GM18867 (cell line): Measurements from ENCODE around the gene SMARCC1.
"Not testable (repeated sequence)": the region's sequence is repeated elsewhere in the genome, so short reads cannot be mapped to it uniquely, and the experiment has no call there.

Source experiments
- ATAC-seq: cut with Tn5 transposase; IDR thresholded peaks from one replicate; pipeline ENCODE4 v1.9.1; 2021; ENCODE audit warnings: mild to moderate bottlenecking, moderate library complexity; ENCODE audit not compliant: unreplicated experiment

SMARCC1 gene

DNA sequence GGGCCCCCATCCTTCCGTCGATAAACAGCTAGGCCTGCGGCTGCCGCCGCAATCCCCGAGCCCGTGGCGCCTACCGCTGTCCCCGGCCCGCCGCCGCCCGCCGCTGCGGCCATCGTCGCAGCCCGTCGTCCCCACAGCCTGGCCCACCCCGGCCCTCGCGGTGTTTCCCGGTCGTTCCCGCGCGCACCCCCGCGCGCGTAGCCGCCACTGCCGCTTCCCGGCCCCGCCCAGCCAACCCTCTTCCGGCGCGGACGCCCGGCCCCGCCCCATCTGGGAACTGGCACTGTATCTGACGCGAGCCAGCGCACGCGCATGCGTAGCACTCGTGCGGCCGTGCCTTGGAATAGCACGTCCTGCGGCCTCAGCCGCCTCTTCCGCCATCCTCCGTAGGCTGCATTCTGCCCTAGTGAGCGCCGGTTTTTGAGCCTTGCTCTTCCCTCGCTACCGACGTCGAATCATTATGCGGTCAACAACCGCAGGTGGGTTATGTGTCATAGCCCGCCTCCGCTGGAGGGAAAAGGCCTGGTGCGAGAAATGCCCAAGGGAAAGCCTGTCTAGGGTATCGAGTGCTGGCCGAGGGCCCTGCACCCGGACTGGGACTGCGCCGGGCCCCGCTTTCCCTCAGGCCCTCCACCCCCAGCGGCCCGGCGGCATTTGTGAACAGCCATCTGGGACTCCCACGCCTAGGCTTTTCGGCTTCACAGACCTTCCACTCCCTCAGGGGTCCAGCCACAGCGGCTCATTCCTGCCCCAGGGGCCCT lies at the start of gene SMARCC1:
TSS of gene SMARCC1 (minus strand) at position 209 of the 761 bp plus-strand sequence. CDS start at position 113, 96 bp downstream.
- peak; percentile 79 for ATAC-seq

DNA sequence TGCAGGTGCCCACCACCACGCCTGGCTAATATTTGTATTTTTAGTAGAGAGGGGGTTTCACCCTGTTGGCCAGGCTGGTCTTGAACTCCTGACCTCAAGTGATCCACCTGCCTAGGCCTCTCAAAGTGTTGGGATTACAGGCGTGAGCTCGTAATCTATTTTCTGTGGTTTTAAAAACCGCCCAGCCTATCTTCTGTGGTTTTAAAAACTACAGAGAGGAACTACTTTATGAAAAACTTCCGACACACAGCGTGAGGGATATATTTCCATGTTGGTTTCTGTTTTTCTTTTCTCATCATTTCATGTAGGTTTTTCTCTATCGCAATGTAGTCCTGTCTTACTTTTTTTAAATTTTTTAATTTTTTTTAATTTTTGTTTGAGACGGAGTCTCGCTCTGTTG lies 47.8 kb upstream of the SMARCC1 start:
- not testable (repeated sequence) for ATAC-seq

DNA sequence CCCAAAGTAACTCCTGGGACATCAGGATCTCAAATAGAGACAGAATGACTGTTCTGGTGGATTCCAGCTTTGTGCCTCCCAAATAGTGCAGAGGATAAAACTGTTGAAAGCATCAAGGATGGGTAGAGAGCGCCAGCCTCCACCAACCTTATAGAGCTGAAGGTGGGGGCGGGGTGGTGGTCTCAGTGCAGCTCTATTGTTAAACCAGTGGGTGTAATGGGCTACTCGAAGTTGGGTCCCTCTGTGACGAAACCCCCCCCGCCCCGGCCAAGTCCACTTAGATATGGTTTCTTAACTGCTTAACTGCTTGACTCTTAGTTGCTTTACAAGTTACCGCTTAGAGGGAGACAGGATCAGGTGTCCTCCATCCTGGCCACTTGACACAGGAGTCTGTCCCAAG lies 43.9 kb upstream of the SMARCC1 start:
- no peak for ATAC-seq

DNA sequence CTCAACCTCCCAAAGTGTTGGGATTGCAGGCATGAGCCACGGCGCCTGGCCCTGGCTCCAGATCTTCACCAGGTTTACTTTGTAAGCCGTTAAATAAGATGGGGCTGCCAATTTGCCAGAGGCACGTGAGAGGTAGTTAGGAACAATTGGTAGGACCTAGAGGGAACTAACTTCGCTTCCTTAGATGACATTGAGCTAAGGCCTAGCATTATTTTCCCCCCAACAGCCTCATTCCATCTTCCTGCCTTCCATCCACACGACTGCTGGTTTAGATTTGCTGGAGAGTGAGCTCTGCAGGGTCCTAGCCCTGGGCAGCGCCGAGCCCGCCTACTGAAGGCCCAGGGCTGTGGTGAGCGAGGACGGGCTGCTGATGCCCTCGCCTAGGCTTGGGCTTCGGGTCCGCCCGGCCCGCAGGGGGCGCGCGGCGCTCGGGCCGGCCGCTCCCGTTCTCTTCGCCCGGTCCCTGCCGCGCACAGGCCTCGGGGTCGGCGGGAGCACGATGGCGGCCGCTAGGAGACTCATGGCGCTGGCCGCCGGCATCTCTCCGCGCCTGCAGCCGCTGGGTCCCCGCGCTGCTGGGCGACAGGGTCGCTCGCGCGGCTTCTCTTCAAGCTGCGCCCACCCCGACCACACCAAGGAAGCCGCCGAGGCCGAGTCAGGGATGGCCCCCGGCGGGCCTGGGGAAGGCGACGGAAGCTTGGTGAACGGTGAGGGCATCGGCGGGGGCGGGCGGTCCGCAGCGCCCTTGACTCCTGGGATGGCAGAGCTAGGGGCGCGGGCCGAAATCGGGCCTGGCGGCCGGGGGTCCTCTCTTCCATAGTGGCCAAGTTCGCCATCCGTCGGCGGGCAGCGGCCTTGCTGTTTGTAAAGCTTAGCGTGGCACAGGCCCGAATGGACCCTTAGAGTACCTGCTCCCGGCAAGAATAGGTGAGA lies 43.1 kb upstream of the SMARCC1 start:
- ATAC-seq = peak; percentile 96

DNA sequence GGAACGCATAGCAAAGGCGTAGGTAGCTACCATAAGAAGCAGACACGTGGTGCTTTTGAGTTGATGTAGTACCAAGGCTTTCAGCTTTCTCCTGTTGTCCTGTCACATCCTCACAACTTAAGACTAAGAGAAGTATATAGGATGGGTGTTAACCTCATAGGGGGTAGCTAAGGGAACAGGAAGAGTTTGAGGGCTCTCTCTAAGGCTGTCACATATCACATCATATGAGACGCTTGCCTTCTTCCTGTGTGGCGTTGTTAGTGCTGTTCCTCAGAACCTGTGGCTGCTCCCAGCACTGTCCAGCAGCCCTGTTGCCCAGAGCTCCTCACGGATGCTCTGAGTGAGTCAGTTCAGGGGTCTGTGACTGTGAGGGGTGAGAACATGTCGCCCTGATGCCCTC lies 35.9 kb upstream of the SMARCC1 start:
- no peak for ATAC-seq

DNA sequence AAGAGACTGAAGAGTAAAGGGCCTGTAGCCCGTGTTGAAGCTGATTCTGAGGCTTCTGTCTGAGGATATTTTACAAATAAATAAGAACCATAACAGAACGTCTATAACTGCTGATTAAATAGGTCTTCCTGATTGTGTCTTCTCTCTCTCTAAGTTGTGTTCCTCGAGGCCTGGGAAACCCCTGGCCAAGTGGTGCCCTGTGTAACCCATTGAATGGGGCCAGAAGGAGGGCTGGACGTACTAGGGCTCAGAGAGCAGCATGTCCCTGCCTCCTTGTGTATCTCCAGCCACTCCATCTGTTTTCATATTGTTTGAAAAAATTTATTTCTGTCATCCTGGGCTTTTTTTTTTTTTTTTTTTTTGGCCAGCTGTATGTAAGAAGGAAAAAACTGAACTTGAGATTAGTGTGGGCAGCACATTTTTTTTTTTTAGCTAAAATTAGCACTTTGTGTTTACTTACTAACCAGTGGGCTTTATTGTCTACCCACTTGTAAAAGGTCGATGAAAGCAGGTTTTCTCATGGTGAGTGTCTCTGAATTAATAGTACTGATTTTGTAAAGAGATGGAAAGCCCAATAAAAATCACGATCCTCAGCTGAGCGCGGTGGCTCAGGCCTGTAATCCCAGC lies 32.0 kb upstream of the SMARCC1 start:
- ATAC-seq = no peak

DNA sequence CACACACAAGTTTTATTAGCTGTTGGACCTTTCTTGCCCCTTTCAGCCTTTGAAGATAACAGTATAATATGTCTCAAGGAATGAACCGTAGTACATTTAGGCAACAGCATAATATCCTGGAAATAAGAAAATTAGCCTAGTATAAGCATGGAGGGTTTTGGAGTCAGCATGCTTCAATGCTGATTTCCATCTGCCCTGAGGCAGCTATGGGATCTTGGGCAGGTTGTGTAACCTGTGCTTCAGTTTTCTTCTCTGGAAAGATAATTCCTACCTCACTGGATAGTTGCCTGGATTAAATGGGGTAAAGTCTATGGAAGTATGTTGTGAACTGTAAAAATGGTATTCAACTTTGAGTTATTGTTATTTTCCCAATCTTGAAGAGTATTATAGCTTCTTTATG lies 22.9 kb upstream of the SMARCC1 start:
- ATAC-seq = no peak

DNA sequence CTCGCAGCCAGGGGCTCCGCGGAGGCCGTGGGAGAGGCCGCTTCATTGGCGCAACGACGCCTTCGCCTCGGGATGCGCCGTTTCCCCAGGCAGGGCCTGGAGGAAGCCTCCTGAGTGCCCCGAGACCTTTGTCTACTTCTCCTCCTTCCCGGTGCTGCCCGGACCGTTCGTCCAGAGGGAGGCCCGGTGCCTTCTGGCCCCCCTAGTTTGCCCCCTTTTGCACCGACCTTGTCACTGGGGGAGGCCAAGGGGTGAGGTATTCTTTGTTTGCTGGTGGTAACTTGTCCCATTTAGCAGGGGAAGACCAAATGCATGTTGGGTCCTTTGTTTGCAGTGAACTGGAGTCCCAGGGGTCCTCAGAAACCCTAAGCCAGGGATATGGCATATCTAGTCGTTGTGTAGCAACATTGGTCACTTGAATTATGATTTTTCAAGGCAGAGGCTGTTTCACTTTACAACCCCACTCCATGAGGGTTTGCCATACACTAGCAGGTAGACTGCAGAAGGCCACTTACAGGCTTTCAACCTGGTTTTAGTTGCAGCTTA lies 21.9 kb upstream of the SMARCC1 start:
- no peak for ATAC-seq

DNA sequence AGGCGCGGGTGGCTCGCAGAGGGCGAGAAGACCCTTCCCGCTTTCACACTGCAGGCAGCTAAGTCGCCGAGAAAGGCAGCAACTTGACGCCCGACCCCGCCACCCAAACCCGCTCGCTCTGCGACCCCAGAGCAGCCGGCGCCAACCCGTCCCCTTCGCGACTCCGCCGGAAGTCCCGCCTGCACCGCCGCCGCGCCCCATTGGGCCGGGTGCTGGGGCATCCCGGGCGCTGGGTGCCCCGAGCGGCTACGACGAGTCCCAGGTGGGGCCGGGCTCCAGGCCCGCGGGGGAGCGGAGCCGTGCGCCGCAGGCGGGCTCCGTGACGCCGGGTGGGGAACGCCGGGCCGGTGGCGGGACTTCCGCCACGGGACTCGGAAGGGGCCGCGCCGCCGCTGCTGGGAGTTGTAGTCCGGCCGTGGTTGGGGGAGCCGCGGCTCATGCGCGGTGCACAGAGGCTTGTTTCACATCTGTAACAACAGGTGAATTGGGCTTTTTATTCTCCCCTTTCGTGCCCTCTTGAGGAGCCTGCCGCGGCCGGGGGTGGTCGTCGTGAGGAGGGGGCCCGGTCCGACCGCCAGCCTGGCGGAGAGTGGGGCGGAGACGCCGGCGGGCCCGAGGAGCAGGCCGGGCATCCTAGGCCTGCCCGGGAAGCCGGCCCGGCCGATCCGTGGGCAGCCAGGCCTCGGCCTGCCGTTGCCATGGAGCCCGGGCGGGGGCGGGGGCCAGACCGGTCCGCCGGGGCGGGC lies 21.2 kb upstream of the SMARCC1 start, which contains the start of gene DHX30:
TSS of gene DHX30 (plus strand) at position 405 of the 746 bp plus-strand sequence. CDS start 7,546 bp downstream, outside the sequence.
- peak; percentile 89 for ATAC-seq

DNA sequence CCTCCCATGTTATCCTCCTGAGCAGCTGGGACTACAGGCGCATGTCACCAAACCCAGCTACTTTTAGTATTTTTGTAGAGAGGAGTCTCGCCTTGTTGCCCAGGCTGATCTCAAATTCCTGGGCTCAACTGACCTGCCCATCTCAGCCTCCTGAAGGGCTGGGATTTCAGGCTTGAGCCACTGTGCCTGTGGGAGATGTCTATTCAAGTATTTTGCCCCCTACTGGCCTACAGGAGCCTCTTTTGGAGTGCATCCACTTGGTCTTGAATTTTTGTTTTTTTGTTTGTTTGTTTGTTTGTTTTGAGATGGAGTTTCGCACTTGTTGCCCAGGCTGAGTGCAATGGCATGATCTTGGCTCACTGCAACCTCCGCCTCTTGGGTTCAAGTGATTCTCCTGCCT lies 18.0 kb upstream of the SMARCC1 start:
- no peak for ATAC-seq

DNA sequence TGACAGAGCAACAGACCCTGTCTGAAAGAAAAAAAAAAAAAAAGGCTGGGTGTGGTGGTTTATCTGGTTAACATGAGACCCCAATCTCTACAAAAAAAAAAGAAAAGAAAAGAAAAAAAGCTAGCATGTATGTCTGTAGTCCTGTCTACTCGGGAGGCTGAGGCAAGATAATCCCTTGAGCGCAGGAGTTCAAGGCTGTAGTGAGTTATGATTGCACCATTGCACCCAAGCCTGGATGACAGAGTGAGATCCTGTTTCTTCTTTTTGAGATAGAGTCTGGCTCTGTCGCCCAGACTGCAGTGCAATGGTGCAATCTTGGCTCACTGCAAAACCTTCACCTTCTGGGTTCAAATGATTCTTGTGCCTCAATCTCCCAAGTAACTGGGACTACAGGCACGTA lies 12.9 kb upstream of the SMARCC1 start:
- ATAC-seq = no peak

DNA sequence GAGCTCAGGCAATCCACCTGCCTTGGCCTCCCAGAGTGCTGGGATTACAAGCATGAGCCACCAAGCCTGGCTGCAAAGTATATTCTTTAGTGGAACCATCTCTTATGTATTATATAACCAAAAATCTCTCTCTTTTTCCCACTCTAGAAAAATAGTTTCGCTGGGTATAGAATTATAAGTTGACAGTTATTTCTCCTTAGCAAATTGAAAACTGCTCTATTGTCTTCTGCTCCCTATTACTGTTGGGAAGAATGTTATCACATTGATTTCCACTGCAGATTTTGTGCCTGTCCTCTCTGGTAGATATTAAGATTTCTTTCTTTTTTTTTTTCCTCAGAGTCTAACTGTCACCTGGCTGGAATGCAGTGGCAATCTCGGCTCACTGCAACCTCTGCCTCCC lies 11.0 kb upstream of the SMARCC1 start:
- no peak for ATAC-seq

DNA sequence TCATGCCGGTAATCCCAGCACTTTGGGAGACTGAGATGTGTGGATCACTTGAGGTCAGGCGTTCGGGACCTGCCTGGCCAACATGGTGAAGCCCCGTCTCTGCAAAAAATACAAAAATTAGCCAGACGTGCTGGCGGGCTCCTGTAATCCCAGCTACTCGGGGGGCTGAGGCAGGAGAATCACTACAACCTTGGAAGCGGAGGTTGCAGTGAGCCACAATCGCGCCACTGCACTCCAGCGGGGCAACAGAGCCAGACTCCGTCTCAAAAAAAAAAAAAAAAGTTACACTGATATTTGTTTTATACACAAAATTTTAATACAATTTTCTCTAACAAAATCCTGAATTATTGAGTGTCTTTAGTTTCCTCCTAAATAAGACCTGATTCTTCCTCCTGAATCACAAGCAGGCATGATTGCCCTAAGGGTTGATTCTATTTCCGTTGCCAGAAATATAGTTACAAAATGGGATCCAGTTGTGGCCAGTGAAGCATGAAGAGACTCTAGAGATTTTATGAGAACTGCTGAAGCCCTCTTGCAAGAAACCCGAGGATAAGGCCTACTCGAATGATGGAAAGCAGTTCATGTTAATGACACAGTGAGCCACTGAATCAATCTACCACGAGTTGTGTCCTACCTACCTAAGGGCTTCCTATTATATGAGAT lies 9.6 kb upstream of the SMARCC1 start:
- no peak for ATAC-seq

DNA sequence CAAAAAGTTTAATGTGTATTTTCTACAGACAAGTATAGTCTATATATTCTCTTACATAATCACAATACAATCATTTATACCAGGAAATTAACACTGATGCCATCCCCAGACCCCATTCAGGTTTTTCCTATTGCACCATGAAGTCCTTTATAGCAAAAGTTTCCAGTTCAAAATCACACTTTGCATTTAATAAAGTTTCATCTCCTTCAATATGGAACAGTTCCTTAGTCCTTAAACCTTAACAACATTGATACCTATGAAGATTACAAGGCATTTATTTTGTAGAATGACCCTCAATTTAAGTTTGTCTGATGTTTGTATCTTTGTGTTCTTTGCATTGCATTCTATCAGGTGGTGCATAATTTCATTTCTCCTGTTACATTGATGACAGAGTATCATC lies 2.0 kb upstream of the SMARCC1 start:
- no peak for ATAC-seq

DNA sequence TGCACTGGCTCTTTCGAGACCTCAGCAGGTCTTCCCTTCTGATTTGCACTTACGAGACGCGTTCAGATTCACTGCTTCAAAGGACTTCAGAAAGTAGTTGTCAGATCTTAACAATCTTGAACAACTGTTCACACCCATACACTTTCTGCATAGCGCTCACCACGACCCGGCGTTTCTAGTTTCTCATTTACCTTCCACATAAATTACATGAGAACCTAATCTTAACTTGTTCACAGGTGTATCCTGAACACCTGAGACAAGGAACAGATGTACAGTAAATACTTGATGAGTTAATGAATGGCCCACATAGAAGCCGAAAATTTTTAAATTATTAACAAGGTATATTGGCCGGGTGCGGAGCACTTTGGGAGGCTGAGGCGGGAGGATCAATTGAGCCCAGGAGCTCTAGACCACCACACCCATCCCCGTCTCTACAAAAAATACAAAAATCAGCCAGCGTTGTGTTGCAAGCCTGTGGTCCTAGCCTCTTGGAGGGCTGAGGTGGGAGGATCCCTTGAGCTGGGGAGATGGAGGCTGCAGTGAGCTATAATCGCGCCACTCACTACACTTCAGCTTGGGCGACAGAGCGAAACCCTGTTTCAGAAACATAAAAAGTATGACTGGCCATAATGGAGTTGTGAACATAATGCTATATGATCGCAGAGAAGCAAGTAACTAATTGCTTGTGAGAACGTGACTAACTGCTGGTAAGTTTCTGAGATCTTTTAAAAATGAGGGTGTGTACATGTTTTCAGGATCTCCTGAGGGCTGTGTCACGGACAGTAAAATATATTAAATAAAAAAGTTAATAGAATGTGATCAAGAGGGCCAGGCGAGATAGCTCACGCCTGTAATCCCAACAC lies 984 bp upstream of the SMARCC1 start:
- ATAC-seq = peak; percentile 13

DNA sequence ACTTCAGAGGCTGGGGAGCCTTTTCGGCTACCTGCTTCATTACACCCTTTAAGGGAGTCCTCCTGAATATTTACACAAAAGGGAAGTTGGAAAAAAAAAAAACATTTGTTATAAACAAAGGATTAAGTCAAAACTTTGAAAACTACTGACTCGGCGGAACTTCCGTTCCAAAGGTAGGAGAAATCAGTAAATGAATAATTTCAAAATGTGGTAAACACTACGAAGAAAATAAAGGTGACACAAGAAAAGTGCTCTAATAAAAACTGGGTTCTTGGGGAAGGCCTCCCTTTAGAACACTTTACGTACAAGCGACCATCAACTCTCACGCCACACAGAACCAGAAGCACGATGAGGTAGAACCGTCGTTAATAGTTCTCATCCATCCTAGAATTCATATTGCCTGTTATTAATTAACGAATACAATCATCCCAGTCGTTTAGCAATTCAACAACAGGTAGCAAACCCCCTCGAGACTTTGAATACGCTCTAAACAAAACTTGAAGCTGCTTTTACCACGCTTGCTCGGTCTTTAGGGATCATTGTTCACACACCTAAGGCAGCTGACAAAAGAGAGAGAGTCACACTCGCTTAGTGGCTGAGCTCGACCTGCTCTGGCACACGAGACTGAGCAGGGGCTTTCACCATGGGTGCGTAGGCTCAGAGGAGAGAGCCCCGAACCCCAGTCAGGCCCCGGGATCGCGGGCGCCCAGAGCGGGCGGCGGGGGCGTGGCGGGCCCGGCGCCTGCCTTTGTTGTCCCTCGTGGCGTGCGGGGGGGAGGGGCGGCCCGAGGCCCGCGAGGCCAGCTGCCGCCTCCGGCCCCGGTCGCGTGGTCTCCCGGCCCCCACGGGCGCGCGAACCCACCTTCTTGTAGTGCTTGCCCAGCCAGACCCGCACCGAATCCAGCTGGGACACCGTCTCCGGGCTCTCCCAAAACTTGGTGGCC lies 680 bp downstream of the SMARCC1 start:
- ATAC-seq = peak; percentile 36

DNA sequence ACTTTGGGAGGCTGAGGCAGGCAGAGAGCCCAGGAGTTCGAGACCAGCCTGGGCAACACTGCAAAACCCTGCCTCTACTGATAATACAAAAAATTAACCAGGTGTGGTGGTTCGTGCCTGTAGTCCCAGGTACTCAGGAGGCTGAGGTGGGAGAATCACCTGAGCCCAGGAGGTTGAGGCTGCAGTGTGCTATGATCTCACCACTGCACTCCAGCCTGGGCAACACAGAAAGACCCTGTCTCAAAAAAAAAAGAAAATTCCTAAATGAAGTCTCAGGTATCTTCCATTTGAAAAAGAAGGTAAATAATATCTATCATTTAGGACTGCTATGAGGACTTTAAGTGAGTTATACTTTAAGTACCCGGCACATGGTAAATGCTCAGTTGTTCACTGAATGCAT lies 2.9 kb downstream of the SMARCC1 start:
- no peak for ATAC-seq

DNA sequence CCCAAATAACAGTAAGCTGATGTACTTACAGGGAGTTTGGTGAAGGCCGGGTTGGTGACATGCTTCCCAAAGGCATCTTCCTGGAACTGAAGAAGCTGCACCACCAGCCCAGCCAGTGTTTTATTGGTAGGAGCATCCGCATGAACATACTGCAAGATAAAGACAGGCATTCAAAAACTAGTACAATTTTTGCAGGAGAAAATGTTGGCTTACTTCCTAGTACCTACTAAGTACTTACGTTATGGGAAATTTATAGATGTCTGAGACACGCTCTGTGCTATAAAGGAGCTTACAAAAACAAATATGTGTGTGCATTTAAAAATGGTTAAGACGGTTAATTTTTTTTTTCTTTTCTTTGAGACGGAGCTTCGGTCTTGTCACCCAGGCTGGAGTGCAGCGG lies 8.9 kb downstream of the SMARCC1 start:
- ATAC-seq = no peak
